CD14-positive monocyte (primary cell): Measurements from ENCODE around the gene LRBA. TPM values are rescaled to one million over a fixed set of nuclear protein-coding genes. Genes with fewer than 3 reads are reported as not detected.

Experiments used
- DNase-seq, 3 donors: peaks; one replicate each; pipeline ENCODE4 v3.0.0-alpha.2; 2011 to 2022
- H2AFZ ChIP-seq: 2 replicates; pipeline ENCODE4 v1.6.0; 2012; ENCODE audit warnings: mild to moderate bottlenecking, low read depth, low read length, inconsistent platforms; ENCODE audit not compliant: insufficient read depth, poor library complexity, severe bottlenecking
- H3K27ac ChIP-seq, 2 donors: 1 replicate in 1 of 2; 2 replicates in 1 of 2; pipeline ENCODE4 v1.5.1; 2012 to 2013; ENCODE audit warnings: low read length in 2 of 2, control low read depth in 1 of 2, inconsistent platforms in 1 of 2, low read depth in 1 of 2, mild to moderate bottlenecking in 1 of 2
- H3K27me3 ChIP-seq, 2 donors: one replicate each; pipeline versions ENCODE4 v1.6.0 to v1.6.1; 2011 to 2013; ENCODE audit warnings: low read length in 2 of 2; ENCODE audit not compliant: control insufficient read depth in 2 of 2, insufficient read depth in 2 of 2
- H3K36me3 ChIP-seq, 2 donors: replicated peaks in 1 of 2; 1 replicate in 1 of 2; 2 replicates in 1 of 2; pipeline versions ENCODE4 v1.5.1 to v1.6.1; 2012 to 2013; ENCODE audit warnings: low read length in 2 of 2, control low read depth in 1 of 2, inconsistent platforms in 1 of 2, mild to moderate bottlenecking in 1 of 2; ENCODE audit not compliant: insufficient read depth in 2 of 2, control insufficient read depth in 1 of 2
- H3K4me1 ChIP-seq, 2 donors: 1 replicate in 1 of 2; 2 replicates in 1 of 2; pipeline versions ENCODE4 v1.5.1 to v1.6.1; 2012 to 2013; ENCODE audit warnings: low read length in 2 of 2, control low read depth in 1 of 2, inconsistent platforms in 1 of 2, mild to moderate bottlenecking in 1 of 2, moderate library complexity in 1 of 2; ENCODE audit not compliant: insufficient read depth in 2 of 2, control insufficient read depth in 1 of 2
- H3K4me2 ChIP-seq: replicated peaks from 2 replicates; pipeline ENCODE3; 2012; ENCODE audit warnings: low read length, moderate library complexity, mild to moderate bottlenecking; ENCODE audit not compliant: poor library complexity, severe bottlenecking; ENCODE audit errors: extremely low read depth
- H3K4me3 ChIP-seq, 3 experiments: fragments of 200-600 bp in 1 of 3; sonication (generic) in 1 of 3; replicated peaks in 1 of 3; 1 replicate in 2 of 3; 2 replicates in 1 of 3; pipeline ENCODE4 v1.5.1; 2011 to 2013; ENCODE audit warnings: low read length in 3 of 3, mild to moderate bottlenecking in 3 of 3, control low read depth in 2 of 3, low read depth in 2 of 3, inconsistent platforms in 1 of 3, moderate library complexity in 1 of 3
- H3K79me2 ChIP-seq: 2 replicates; pipeline ENCODE4 v1.6.0; 2012; ENCODE audit warnings: mild to moderate bottlenecking, control low read depth, inconsistent platforms, low read length, moderate library complexity; ENCODE audit not compliant: insufficient read depth
- H3K9ac ChIP-seq: 2 replicates; pipeline ENCODE4 v1.6.0; 2017; ENCODE audit warnings: low read length, mild to moderate bottlenecking; ENCODE audit not compliant: insufficient read depth, poor library complexity, severe bottlenecking
- H3K9me3 ChIP-seq, 2 donors: replicated peaks in 1 of 2; 1 replicate in 1 of 2; 2 replicates in 1 of 2; pipeline versions ENCODE4 v1.5.1 to v1.6.1; 2012 to 2013; ENCODE audit warnings: low read length in 2 of 2, control low read depth in 1 of 2; ENCODE audit not compliant: control insufficient read depth in 1 of 2, insufficient read depth in 1 of 2
- H4K20me1 ChIP-seq: 2 replicates; pipeline ENCODE4 v1.6.0; 2012; ENCODE audit warnings: mild to moderate bottlenecking, low read length, control low read depth, moderate library complexity; ENCODE audit not compliant: insufficient read depth
- H3K27ac Mint-ChIP-seq, 7 donors: one replicate each; pipeline ENCODE4 v1.8.0; 2020; ENCODE audit warnings: mild to moderate bottlenecking in 7 of 7, mixed read lengths in 7 of 7, moderate library complexity in 6 of 7, inconsistent platforms in 2 of 7
- H3K27me3 Mint-ChIP-seq, 3 donors: one replicate each; pipeline ENCODE4 v1.8.0; 2021 to 2022; ENCODE audit warnings: low read depth in 3 of 3, mild to moderate bottlenecking in 3 of 3, mixed read lengths in 3 of 3, moderate library complexity in 3 of 3, inconsistent platforms in 1 of 3
- H3K36me3 Mint-ChIP-seq, 2 donors: one replicate each; pipeline ENCODE4 v1.8.0; 2020; ENCODE audit warnings: mixed read lengths in 2 of 2, inconsistent platforms in 1 of 2, mild to moderate bottlenecking in 1 of 2
- H3K4me1 Mint-ChIP-seq: one replicate; pipeline ENCODE4 v1.8.0; 2020; ENCODE audit warnings: mild to moderate bottlenecking, mixed read lengths
- H3K4me3 Mint-ChIP-seq, 2 donors: one replicate each; pipeline ENCODE4 v1.8.0; 2020; ENCODE audit warnings: mild to moderate bottlenecking in 2 of 2, mixed read lengths in 2 of 2, moderate library complexity in 1 of 2
- H3K9me3 Mint-ChIP-seq, 7 donors: one replicate each; pipeline ENCODE4 v1.8.0; 2020 to 2022; ENCODE audit warnings: mixed read lengths in 7 of 7, mild to moderate bottlenecking in 6 of 7, moderate library complexity in 6 of 7, inconsistent platforms in 2 of 7
- CTCF ChIP-seq: fragments of 200-600 bp; IDR thresholded peaks from one replicate; pipeline ENCODE4 v1.8.0; 2022; ENCODE audit warnings: antibody characterized with exemption, mild to moderate bottlenecking
- WGBS: methylation state at CpG from one replicate; pipeline ENCODE4 v1.1.5; 2013; ENCODE audit warnings: missing lambda C conversion rate; ENCODE audit not compliant: insufficient coverage; 5-methylcytosine and 5-hydroxymethylcytosine counted together
- intact Hi-C, 2 donors: fragments of 100-400 bp; cut with micrococcal nuclease; formaldehyde crosslinking; loops; one replicate each; pipeline versions ENCODE4 v1.15.0 to v1.15.1; 2023
- polyA plus RNA-seq, 3 donors: library from polyadenylated mRNA; depleted of rRNA in 1 of 3; unstranded in 2 of 3; stranded (reverse) in 1 of 3; fragments of 300-500 nt in 2 of 3; fragments of >200 nt in 1 of 3; fragmentation: Illumina TruSeq in 2 of 3; gene quantifications; 1 replicate in 2 of 3; 2 replicates in 1 of 3; pipeline ENCODE4 v1.2.3, GENCODE V29; 2012 to 2021

Gene LRBA
- polyA plus RNA-seq, 3 donors: 1.5 to 5.5 (median 4.4) TPM

- no peak overlapping the region for H3K27ac Mint-ChIP-seq
- H3K9me3 Mint-ChIP-seq: peaks cover 32 to 41% (median 36%) of the 10 kb centered on the region in 7 donors
- no peak for TF ChIP-seq CTCF
- no peaks in the 10 kb centered on the region for H3K4me1 Mint-ChIP-seq
- peaks cover 37 to 38% of the 10 kb centered on the region in 2 donors for H3K9me3 ChIP-seq
- H3K36me3 ChIP-seq: peaks cover 5 to 17% of the 10 kb centered on the region in 2 donors
- no peak overlapping the region for H3K4me3 Mint-ChIP-seq
- H3K36me3 Mint-ChIP-seq: peaks cover 26 to 36% of the 10 kb centered on the region in 2 donors
- intact Hi-C loops: no loop called here
- no peak overlapping the region for H3K4me2 ChIP-seq
- H3K27me3 Mint-ChIP-seq: no peaks in the 10 kb centered on the region
- H3K9ac ChIP-seq: no peak overlapping the region
- no peaks in the 10 kb centered on the region for H3K79me2 ChIP-seq
- H3K27ac ChIP-seq: no peak overlapping the region
- H3K27me3 ChIP-seq: no peaks in the 10 kb centered on the region
- H2AFZ ChIP-seq: no peak overlapping the region
- 97% methylated on average over 6 of the region's 11 CpGs for WGBS
- no peaks in the 10 kb centered on the region for H4K20me1 ChIP-seq
- no peaks in the 10 kb centered on the region for H3K4me1 ChIP-seq
- no peak for DNase-seq
- no peak overlapping the region for H3K4me3 ChIP-seq
Observed at GRCh38 chr4:150584111-150584915, 430.8 kb downstream of the LRBA start.

GRCh38 chr4:150583287-150584110, 431.6 kb downstream of the LRBA start:
- no peak for DNase-seq
- Mint-ChIP-seq H3K27ac (peak overlapping the region in 1 of 7 donors; percentile 56), H3K4me1 (no peaks in the 10 kb centered on the region), H3K4me3 (no peak overlapping the region), H3K36me3 (peaks cover 27 to 37% of the 10 kb centered on the region in 2 donors), H3K27me3 (no peaks in the 10 kb centered on the region), H3K9me3 (peaks cover 32 to 41% (median 38%) of the 10 kb centered on the region in 7 donors)
- Histone ChIP-seq H3K27me3 (no peaks in the 10 kb centered on the region), H3K27ac (no peak overlapping the region), H3K4me2 (no peak overlapping the region), H3K9ac (no peak overlapping the region), H2AFZ (no peak overlapping the region), H3K4me1 (no peaks in the 10 kb centered on the region), H3K9me3 (peaks cover 37 to 38% of the 10 kb centered on the region in 2 donors), H3K4me3 (no peak overlapping the region), H4K20me1 (no peaks in the 10 kb centered on the region), H3K79me2 (no peaks in the 10 kb centered on the region), H3K36me3 (peaks cover 5 to 17% of the 10 kb centered on the region in 2 donors)
- intact Hi-C loops: no loop called here
- TF ChIP-seq CTCF: no peak
- WGBS: 98% methylated on average over 66 of the region's 66 CpGs
